ENCODE data around the gene PNLIPRP3.

- no peak for TF ChIP-seq CTCF (IDR thresholded peaks at IDR 0.05)
- no peak for TF ChIP-seq CREB1 (CRISPR knock-in tag; IDR thresholded peaks at IDR 0.05)
- no peak for TF ChIP-seq ATF3 (CRISPR knock-in tag; conservative IDR thresholded peaks at IDR 0.05)
- TF ChIP-seq MAX (CRISPR knock-in tag; IDR thresholded peaks at IDR 0.05) = no peak
- no peak for TF ChIP-seq CREM (CRISPR knock-in tag; IDR thresholded peaks at IDR 0.05)
- no peak for TF ChIP-seq E2F1 (CRISPR knock-in tag; IDR thresholded peaks at IDR 0.05)
Measured at GRCh38 chr10:116437076-116437692, 9.5 kb downstream of the PNLIPRP3 start.

Data from WTC11 (cell line).